B cell (primary cell): ENCODE measurements around the gene DNAAF1. TPM values are rescaled to one million over a fixed set of nuclear protein-coding genes. Genes with fewer than 3 reads are reported as not detected.
A peak's percentile ranks its signal among the peaks of the same experiment; 100 is the strongest.

Experiments
- ATAC-seq: fragments of 200-7000 bp; cut with Tn5 transposase; one replicate; pipeline ENCODE4 v1.10.0; 2021; ENCODE audit warnings: low read depth, mild to moderate bottlenecking, moderate number of reproducible peaks, moderate library complexity
- CTCF ChIA-PET: fragments of 350-600 bp; sonication (Branson Sonifier 250); formaldehyde crosslinking; loops from one replicate; lab custom pipeline; 2021; ENCODE audit warnings: antibody characterized with exemption, inconsistent platforms; lab: Charles Lee
- POLR2A ChIA-PET: fragments of 350-600 bp; sonication (Branson Sonifier 250); formaldehyde crosslinking; loops from one replicate; lab custom pipeline; 2021; ENCODE audit warnings: antibody characterized with exemption; lab: Charles Lee
- DNase-seq: peaks from one replicate; pipeline ENCODE4 v3.0.0; 2013
- H2AFZ ChIP-seq: 2 replicates; pipeline ENCODE4 v1.6.1; 2012; ENCODE audit warnings: mild to moderate bottlenecking, low read depth, low read length; ENCODE audit not compliant: insufficient read depth, poor library complexity, severe bottlenecking
- H3K27ac ChIP-seq, 2 donors: 1 replicate in 1 of 2; 2 replicates in 1 of 2; pipeline ENCODE4 v1.5.1; 2012 to 2013; ENCODE audit warnings: low read length in 2 of 2, mild to moderate bottlenecking in 2 of 2, moderate library complexity in 1 of 2
- H3K27me3 ChIP-seq, 4 experiments: fragments of 200-600 bp in 1 of 4; sonication (generic) in 1 of 4; replicated peaks in 1 of 4; 1 replicate in 2 of 4; 2 replicates in 2 of 4; pipeline versions ENCODE4 v1.6.1 to v1.7.0; 2013 to 2016; ENCODE audit warnings: low read length in 3 of 4, mild to moderate bottlenecking in 2 of 4, mixed read lengths in 1 of 4, moderate library complexity in 1 of 4; ENCODE audit not compliant: insufficient read depth in 4 of 4, control insufficient read depth in 3 of 4; ENCODE audit errors: control extremely low read depth in 1 of 4
- H3K36me3 ChIP-seq, 2 experiments: replicated peaks in 1 of 2; 1 replicate in 1 of 2; 2 replicates in 1 of 2; pipeline versions ENCODE4 v1.6.1 to v1.7.1; 2013; ENCODE audit warnings: low read length in 1 of 2; ENCODE audit not compliant: insufficient read depth in 2 of 2, control insufficient read depth in 1 of 2; ENCODE audit errors: control extremely low read depth in 1 of 2, extremely low read depth in 1 of 2
- H3K4me1 ChIP-seq, 2 donors: fragments of 200-600 bp in 1 of 2; sonication (generic) in 1 of 2; 1 replicate in 1 of 2; 2 replicates in 1 of 2; pipeline versions ENCODE4 v1.5.1 to v1.6.1; 2013 to 2017; ENCODE audit warnings: low read length in 2 of 2; ENCODE audit not compliant: control insufficient read depth in 2 of 2, insufficient read depth in 2 of 2
- H3K4me2 ChIP-seq: replicated peaks from 2 replicates; pipeline ENCODE3; 2012; ENCODE audit warnings: mild to moderate bottlenecking, low read depth, low read length; ENCODE audit not compliant: poor library complexity, severe bottlenecking
- H3K4me3 ChIP-seq, 5 experiments: fragments of 200-600 bp in 1 of 5; sonication (generic) in 1 of 5; 1 replicate in 3 of 5; 2 replicates in 2 of 5; pipeline versions ENCODE4 v1.5.1 to v1.7.0; 2011 to 2016; ENCODE audit warnings: low read length in 4 of 5, mild to moderate bottlenecking in 4 of 5, low read depth in 2 of 5, control low read depth in 1 of 5, moderate library complexity in 1 of 5; ENCODE audit not compliant: insufficient read depth in 1 of 5; ENCODE audit errors: control extremely low read depth in 1 of 5, extremely low read depth in 1 of 5
- H3K79me2 ChIP-seq: fragments of 200-600 bp; sonication (generic); one replicate; pipeline ENCODE4 v1.6.0; 2016; ENCODE audit warnings: low read length; ENCODE audit not compliant: control insufficient read depth, insufficient read depth
- H3K9ac ChIP-seq: fragments of 200-600 bp; sonication (generic); 2 replicates; pipeline ENCODE4 v1.6.1; 2017; ENCODE audit warnings: mild to moderate bottlenecking, low read length, moderate library complexity
- H3K9me3 ChIP-seq, 3 donors: one replicate each; pipeline versions ENCODE4 v1.6.1 to v1.7.1; 2013; ENCODE audit warnings: low read length in 2 of 3; ENCODE audit not compliant: control insufficient read depth in 2 of 3, insufficient read depth in 1 of 3; ENCODE audit errors: control extremely low read depth in 1 of 3
- H4K20me1 ChIP-seq: 2 replicates; pipeline ENCODE4 v1.6.0; 2012; ENCODE audit warnings: mild to moderate bottlenecking, low read length; ENCODE audit not compliant: insufficient read depth, control insufficient read depth, poor library complexity, severe bottlenecking
- H3K27ac Mint-ChIP-seq: one replicate; pipeline ENCODE4 v1.8.0; 2021; ENCODE audit warnings: mixed read lengths
- H3K27me3 Mint-ChIP-seq: one replicate; pipeline ENCODE4 v1.8.0; 2021; ENCODE audit warnings: mixed read lengths
- H3K4me1 Mint-ChIP-seq: one replicate; pipeline ENCODE4 v1.8.0; 2021; ENCODE audit warnings: mixed read lengths
- H3K4me3 Mint-ChIP-seq: one replicate; pipeline ENCODE4 v1.8.0; 2021; ENCODE audit warnings: mixed read lengths
- H3K9me3 Mint-ChIP-seq: one replicate; pipeline ENCODE4 v1.8.0; 2022; ENCODE audit warnings: mixed read lengths; ENCODE audit not compliant: insufficient read depth
- CTCF ChIP-seq: fragments of 200-600 bp; IDR thresholded peaks from one replicate; pipeline ENCODE4 v1.8.0; 2022; ENCODE audit warnings: antibody characterized with exemption, mild to moderate bottlenecking
- EZH2 ChIP-seq: IDR thresholded peaks from 2 replicates; pipeline ENCODE4 v1.6.1; 2012; ENCODE audit warnings: borderline replicate concordance, low read depth, mild to moderate bottlenecking, moderate library complexity, low read length; ENCODE audit not compliant: insufficient read depth, poor library complexity, severe bottlenecking
- WGBS: methylation state at CpG from one replicate; pipeline ENCODE4 v1.1.5; 2013; ENCODE audit warnings: missing lambda C conversion rate; ENCODE audit not compliant: insufficient coverage; 5-methylcytosine and 5-hydroxymethylcytosine counted together
- intact Hi-C: fragments of 100-400 bp; cut with micrococcal nuclease; formaldehyde crosslinking; loops from one replicate; pipeline ENCODE4 v1.10.0; 2022
- polyA plus RNA-seq: library from polyadenylated mRNA; depleted of rRNA; stranded (reverse); fragments of >200 nt; gene quantifications from 2 replicates; pipeline ENCODE4 v1.2.3, GENCODE V29; 2012
- total RNA-seq, 2 donors: library from RNA; stranded (reverse); fragments of 120-200 nt in 1 of 2; gene quantifications; 1 replicate in 1 of 2; 2 replicates in 1 of 2; pipeline versions ENCODE4 v1.2.3 to v1.2.4, GENCODE V29; 2013 to 2022

The DNAAF1 gene
- total and polyA plus RNA-seq, 2 donors (not counting 1 experiment from before 2014, with no cell fraction given), result 0.24 to 0.30 TPM

GRCh38 chr16:84139628-84140258 lies 5.4 kb upstream of the DNAAF1 start:
- DNase-seq (no peak), ATAC-seq (no peak)
- ChIA-PET POLR2A (no interaction called here), CTCF (no interaction called here)
- Mint-ChIP-seq H3K4me1 (peaks cover 14% of the 10 kb centered on the region), H3K9me3 (no peaks in the 10 kb centered on the region), H3K4me3 (no peak overlapping the region), H3K27ac (no peak overlapping the region), H3K27me3 (no peaks in the 10 kb centered on the region)
- Histone ChIP-seq H3K9ac (no peak overlapping the region), H3K4me2 (no peak overlapping the region), H3K9me3 (no peaks in the 10 kb centered on the region), H3K36me3 (no peaks in the 10 kb centered on the region), H3K4me3 (no peak overlapping the region), H2AFZ (no peak overlapping the region), H3K27me3 (no peaks in the 10 kb centered on the region), H3K27ac (no peak overlapping the region), H3K79me2 (peaks cover 90% of the 10 kb centered on the region), H3K4me1 (peaks cover 3 to 8% of the 10 kb centered on the region in 2 donors), H4K20me1 (peaks cover 21% of the 10 kb centered on the region)
- intact Hi-C loops, result loop anchor here (5.0 kb wide), 2 partner anchors 52 to 888 kb away; partner anchors contain the start of gene KIAA0513
- TF ChIP-seq CTCF, result no peak
- TF ChIP-seq EZH2, result no peak
- 86% methylated on average over 4 of the region's 6 CpGs for WGBS

- H4K20me1 ChIP-seq, result peaks cover 21% of the 10 kb centered on the region
- no peak overlapping the region for H3K4me3 ChIP-seq
- CTCF ChIA-PET, result interaction anchor here (1.6 to 1.7 kb wide), 2 partner anchors 24 to 46 kb away, joined by 6 to 7 read pairs; partner anchors contain the start of genes MBTPS1 and TAF1C
- H3K4me2 ChIP-seq, result no peak overlapping the region
- Mint-ChIP-seq H3K27ac (no peak overlapping the region), H3K4me3 (no peak overlapping the region), H3K4me1 (peaks cover 14% of the 10 kb centered on the region), H3K9me3 (no peaks in the 10 kb centered on the region), H3K27me3 (no peaks in the 10 kb centered on the region)
- H2AFZ ChIP-seq, result no peak overlapping the region
- peaks cover 3 to 14% of the 10 kb centered on the region in 2 donors for H3K4me1 ChIP-seq
- H3K9me3 ChIP-seq, result no peaks in the 10 kb centered on the region
- intact Hi-C loops, result loop anchor here (5.0 kb wide), 2 partner anchors 54 to 886 kb away; partner anchors contain the start of gene KIAA0513
- H3K9ac ChIP-seq, result no peak overlapping the region
- WGBS, result 64% methylated on average over 12 of the region's 13 CpGs
- H3K79me2 ChIP-seq, result peaks cover 79% of the 10 kb centered on the region
- no peak overlapping the region for H3K27ac ChIP-seq
- ATAC-seq (no peak), DNase-seq (no peak)
- POLR2A ChIA-PET, result no interaction called here
- H3K27me3 ChIP-seq, result peaks cover 0 to 2% (median 0%) of the 10 kb centered on the region in 4 experiments
- H3K36me3 ChIP-seq, result no peaks in the 10 kb centered on the region
- peak; percentile 23 for TF ChIP-seq CTCF
- no peak for TF ChIP-seq EZH2
Observed at GRCh38 chr16:84141143-84141670, 3.9 kb upstream of the DNAAF1 start.
